Middle frontal gyrus (tissue), 1 donor: ENCODE results near the gene DOCK1.

Source experiments
- DNase-seq: peaks from one replicate; pipeline ENCODE4 v3.0.0-alpha.2; 2015; ENCODE audit warnings: low spot score; ENCODE audit errors: extremely low spot score

Gene DOCK1

GRCh38 chr10:127034034-127034633 lies 128.9 kb downstream of the DOCK1 start:
- no peak for DNase-seq

GRCh38 chr10:127034790-127035189 lies 129.6 kb downstream of the DOCK1 start:
- DNase-seq: no peak

DNA sequence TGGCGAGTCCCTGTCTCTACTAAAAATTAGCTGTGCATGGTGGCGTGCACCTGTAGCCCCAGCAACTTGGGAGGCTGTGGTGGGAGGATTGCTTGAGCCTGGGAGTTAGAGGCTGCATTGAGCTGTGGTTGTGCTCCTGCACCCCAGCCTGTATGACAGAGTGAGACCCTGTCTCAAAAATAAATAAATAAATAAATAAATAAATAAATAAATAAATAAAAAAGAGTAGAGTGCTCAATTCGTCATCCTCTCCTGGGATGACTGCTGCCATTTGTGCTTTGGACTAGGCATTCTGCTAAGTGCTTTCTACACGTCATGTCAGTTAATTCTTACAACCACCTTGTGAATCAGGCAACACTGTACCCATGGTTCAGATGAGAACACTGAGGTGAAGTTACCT lies 130.6 kb downstream of the DOCK1 start:
- DNase-seq: no peak

- no peak for DNase-seq
Observed at GRCh38 chr10:127036987-127037386, 131.8 kb downstream of the DOCK1 start.

GRCh38 chr10:127039435-127039834 lies 134.2 kb downstream of the DOCK1 start:
- no peak for DNase-seq

- no peak for DNase-seq
Observed at GRCh38 chr10:127040756-127041155, 135.5 kb downstream of the DOCK1 start.

GRCh38 chr10:127041552-127041951 lies 136.3 kb downstream of the DOCK1 start:
- DNase-seq: no peak

DNA sequence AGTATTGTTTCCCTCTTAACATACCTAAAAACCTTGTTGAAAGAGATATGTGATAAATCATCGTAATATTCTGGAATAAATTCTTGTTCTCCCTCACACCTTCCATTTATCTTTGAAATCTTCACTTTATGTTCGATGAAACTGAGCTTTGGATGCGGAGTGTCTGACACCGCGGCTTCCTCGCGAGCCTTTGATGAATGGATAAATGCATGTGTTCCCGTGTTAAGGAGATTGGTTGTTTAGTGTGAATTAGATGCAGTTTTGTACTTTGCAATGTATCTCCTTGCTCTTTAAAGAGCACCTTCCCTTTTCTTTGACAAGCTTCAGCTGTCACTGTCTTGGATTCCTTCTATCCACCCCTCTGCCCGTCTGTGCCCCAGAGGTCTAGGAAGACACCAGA lies 138.1 kb downstream of the DOCK1 start:
- no peak for DNase-seq

DNA sequence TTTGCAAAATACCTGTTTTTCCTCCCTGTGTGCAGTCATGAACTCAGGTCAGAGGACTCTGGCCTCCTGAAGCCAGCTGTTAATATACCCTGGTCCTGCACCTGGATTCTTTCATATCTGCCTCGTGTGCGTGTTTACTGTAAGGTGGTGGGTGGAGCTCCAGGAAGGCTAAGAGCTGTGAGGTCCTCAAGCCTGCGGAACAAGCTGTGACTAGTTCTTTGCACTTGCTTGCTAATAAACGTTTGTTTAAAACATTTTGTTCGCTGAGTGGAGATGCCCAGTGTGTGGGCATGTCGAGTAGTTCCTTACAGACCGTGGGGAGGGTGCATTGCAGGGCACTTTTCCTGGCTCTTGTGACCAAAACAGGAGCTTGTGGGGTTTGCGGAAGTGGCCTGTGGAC lies 139.0 kb downstream of the DOCK1 start:
- DNase-seq: no peak

DNA sequence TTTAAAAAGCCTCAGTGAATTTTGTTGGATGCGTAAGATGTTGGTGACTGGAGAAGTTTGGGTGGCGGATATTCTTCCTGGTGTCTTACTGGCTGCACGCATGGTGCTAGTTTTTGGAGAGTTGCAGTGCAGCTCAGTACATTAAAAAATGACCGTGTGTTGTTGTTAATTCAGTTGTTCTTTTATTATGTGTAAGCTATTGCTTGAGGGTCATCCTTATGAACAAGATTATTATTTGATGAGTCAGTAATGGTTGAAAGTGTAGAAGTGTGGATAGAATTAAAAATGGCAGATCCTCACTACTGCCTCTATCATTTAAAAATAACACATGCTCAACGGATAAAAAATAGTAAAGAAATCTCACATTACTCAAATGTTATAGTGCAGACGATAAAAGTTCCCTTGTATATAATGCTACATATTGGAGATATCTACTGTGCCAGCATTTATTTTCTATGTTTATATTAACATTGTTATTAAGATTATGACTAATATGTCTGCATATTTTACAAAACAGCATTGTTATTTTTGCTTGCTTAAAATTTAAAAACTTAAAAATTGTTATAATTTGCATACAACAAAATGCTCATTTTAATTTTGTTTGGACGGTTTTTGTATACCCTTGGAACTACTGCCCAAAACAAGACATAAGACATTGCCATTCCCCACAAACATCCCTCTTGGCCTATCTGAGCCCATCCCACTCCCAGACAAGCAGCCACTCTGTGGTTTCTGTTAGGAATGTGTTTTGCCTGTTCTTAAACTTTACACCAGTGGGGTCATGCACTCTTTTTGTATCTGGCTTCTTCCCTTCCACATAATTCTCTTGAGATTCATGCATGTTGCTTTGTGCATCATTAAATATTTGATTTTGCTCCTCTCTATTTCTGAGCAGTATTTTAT lies 142.0 kb downstream of the DOCK1 start:
- no peak for DNase-seq

GRCh38 chr10:127047878-127048238 lies 142.6 kb downstream of the DOCK1 start:
- DNase-seq: no peak

- DNase-seq: no peak
Observed at GRCh38 chr10:127048630-127049029, 143.4 kb downstream of the DOCK1 start.

- DNase-seq: no peak
Observed at GRCh38 chr10:127052001-127052400, 146.8 kb downstream of the DOCK1 start.

- no peak for DNase-seq
Observed at GRCh38 chr10:127055263-127055662, 150.0 kb downstream of the DOCK1 start.

DNA sequence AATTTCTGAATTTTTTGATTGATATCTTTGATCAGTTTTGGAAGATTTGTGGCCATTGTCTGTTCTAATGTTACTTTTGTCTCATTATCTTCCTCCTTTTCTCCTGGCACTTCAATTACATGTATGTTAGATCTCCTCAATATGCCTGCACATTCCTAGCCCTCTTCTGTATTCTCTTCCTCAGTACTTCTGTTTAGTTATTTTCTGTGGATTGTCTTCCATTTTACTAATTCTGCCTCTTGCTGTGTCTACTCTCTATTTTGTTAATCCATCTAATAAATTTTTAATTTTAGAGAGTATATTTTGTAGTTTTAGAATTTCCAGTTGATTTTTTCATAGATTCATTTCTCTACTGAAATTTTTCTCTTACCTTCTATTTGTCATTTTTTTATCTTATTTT lies 154.1 kb downstream of the DOCK1 start:
- no peak for DNase-seq

DNA sequence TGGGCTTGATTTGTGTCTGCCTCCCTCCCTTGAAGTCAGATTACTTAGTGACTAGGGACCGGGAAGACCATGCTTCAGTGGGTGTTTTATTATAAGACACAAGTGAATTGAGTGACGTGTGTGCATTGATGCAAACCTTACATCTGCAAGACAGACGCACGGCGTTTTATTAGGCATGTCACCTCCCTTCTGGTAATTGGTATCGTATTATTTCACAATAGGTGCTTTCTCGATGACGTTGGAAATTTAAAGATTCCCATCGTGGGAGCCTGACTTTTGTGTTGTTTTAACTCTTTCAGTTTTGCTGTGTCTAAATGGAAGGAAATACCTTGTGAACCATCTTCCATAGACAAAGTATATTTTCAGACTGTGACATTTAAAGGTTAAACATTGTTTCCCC lies 158.5 kb downstream of the DOCK1 start:
- DNase-seq: no peak

GRCh38 chr10:127064474-127064873 lies 159.2 kb downstream of the DOCK1 start:
- no peak for DNase-seq

- DNase-seq: no peak
Observed at GRCh38 chr10:127067542-127068194, 162.4 kb downstream of the DOCK1 start.

DNA sequence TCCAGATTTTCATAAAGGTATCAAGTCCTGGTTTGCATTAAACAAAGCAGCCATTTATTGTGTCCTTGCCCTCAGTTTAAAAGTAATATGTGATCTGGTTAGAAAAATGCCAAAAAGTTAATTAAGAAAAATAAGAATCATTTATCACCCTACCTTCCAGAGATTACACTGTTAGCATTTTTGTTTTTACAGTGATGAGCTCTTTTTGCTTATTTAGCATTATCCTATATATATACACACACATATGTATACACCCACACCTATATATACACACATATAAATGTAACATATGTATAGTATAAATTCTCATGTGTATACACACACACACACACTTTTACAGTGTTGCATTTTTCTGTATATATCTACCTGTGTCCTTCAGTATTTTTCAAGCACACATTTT lies 163.3 kb downstream of the DOCK1 start:
- no peak for DNase-seq

GRCh38 chr10:127069436-127069835 lies 164.2 kb downstream of the DOCK1 start:
- no peak for DNase-seq

GRCh38 chr10:127071126-127071525 lies 165.9 kb downstream of the DOCK1 start:
- DNase-seq: no peak

GRCh38 chr10:127073666-127074065 lies 168.4 kb downstream of the DOCK1 start:
- DNase-seq: no peak
